Effector memory CD8-positive, alpha-beta T cell (primary cell): ENCODE results near the gene MATR3.
"Not testable (repeated sequence)": the region's sequence is repeated elsewhere in the genome, so short reads cannot be mapped to it uniquely, and the experiment has no call there.

Experiments
- ATAC-seq: fragments of 150-1000 bp; cut with Tn5 transposase; replicated peaks from 2 replicates; pipeline ENCODE4 v1.10.0; 2021; ENCODE audit warnings: mild to moderate bottlenecking, moderate library complexity
- DNase-seq, 3 experiments: peaks; one replicate each; pipeline ENCODE4 v3.0.0; 2021
- H3K27ac Mint-ChIP-seq, 2 donors: one replicate each; pipeline ENCODE4 v1.8.0; 2022; ENCODE audit warnings: mild to moderate bottlenecking in 2 of 2, mixed read lengths in 2 of 2, moderate library complexity in 2 of 2
- H3K27me3 Mint-ChIP-seq, 2 donors: one replicate each; pipeline ENCODE4 v1.8.0; 2022; ENCODE audit warnings: mixed read lengths in 2 of 2
- H3K36me3 Mint-ChIP-seq: one replicate; pipeline ENCODE4 v1.8.0; 2022; ENCODE audit warnings: mild to moderate bottlenecking, moderate library complexity, mixed read lengths; ENCODE audit not compliant: insufficient read depth
- H3K4me1 Mint-ChIP-seq, 2 donors: one replicate each; pipeline ENCODE4 v1.8.0; 2022; ENCODE audit warnings: low read depth in 2 of 2, mixed read lengths in 2 of 2
- H3K4me3 Mint-ChIP-seq, 2 donors: one replicate each; pipeline ENCODE4 v1.8.0; 2022; ENCODE audit warnings: mild to moderate bottlenecking in 2 of 2, mixed read lengths in 2 of 2, moderate library complexity in 2 of 2
- H3K9me3 Mint-ChIP-seq, 2 donors: one replicate each; pipeline ENCODE4 v1.8.0; 2022; ENCODE audit warnings: mixed read lengths in 2 of 2

Gene MATR3

GRCh38 chr5:139314276-139314675 lies 20.7 kb downstream of the MATR3 start:
- Mint-ChIP-seq H3K27me3 (no peaks in the 10 kb centered on the region), H3K36me3 (peaks cover 86% of the 10 kb centered on the region), H3K4me3 (no peak overlapping the region), H3K9me3 (no peaks in the 10 kb centered on the region), H3K27ac (peak overlapping the region in 1 of 2 donors; percentile 54), H3K4me1 (peaks cover 18 to 43% of the 10 kb centered on the region in 2 donors)
- no peak for DNase-seq
- ATAC-seq = no peak

GRCh38 chr5:139315056-139315615 lies 21.6 kb downstream of the MATR3 start:
- Mint-ChIP-seq H3K4me1 (peaks cover 15 to 36% of the 10 kb centered on the region in 2 donors), H3K9me3 (no peaks in the 10 kb centered on the region), H3K27me3 (no peaks in the 10 kb centered on the region), H3K4me3 (peak overlapping the region in 1 of 2 donors; percentile 15), H3K36me3 (peaks cover 95% of the 10 kb centered on the region), H3K27ac (no peak overlapping the region)
- DNase-seq (no peak), ATAC-seq (no peak)

- DNase-seq (no peak), ATAC-seq (peak; percentile 18)
- no peaks in the 10 kb centered on the region for H3K27me3 Mint-ChIP-seq
- H3K36me3 Mint-ChIP-seq = peaks cover 55% of the 10 kb centered on the region
- no peaks in the 10 kb centered on the region for H3K4me1 Mint-ChIP-seq
- no peak overlapping the region for H3K4me3 Mint-ChIP-seq
- H3K27ac Mint-ChIP-seq = peak overlapping the region; percentile 16 to 69
- no peaks in the 10 kb centered on the region for H3K9me3 Mint-ChIP-seq
Observed at GRCh38 chr5:139335811-139336210, 42.3 kb downstream of the MATR3 start.

- ATAC-seq (no peak), DNase-seq (no peak)
- Mint-ChIP-seq H3K27me3 (no peaks in the 10 kb centered on the region), H3K9me3 (no peaks in the 10 kb centered on the region), H3K4me3 (no peak overlapping the region), H3K27ac (no peak overlapping the region), H3K4me1 (peaks cover 30 to 38% of the 10 kb centered on the region in 2 donors), H3K36me3 (peaks cover 34% of the 10 kb centered on the region)
Observed at GRCh38 chr5:139340051-139340450, 46.5 kb downstream of the MATR3 start.

- ATAC-seq = peak; percentile 18
- H3K36me3 Mint-ChIP-seq = peaks cover 37% of the 10 kb centered on the region
- H3K4me3 Mint-ChIP-seq = peak overlapping the region; percentile 90 to 93
- no peaks in the 10 kb centered on the region for H3K27me3 Mint-ChIP-seq
- H3K4me1 Mint-ChIP-seq = peaks cover 35 to 47% of the 10 kb centered on the region in 2 donors
- H3K27ac Mint-ChIP-seq = peak overlapping the region; percentile 98
- DNase-seq = no peak
- no peaks in the 10 kb centered on the region for H3K9me3 Mint-ChIP-seq
Observed at GRCh38 chr5:139341187-139341688, 47.7 kb downstream of the MATR3 start.

GRCh38 chr5:139341689-139342422 lies 48.3 kb downstream of the MATR3 start, which contains the start of gene PAIP2:
TSS of gene PAIP2 (plus strand) at chr5:139341854. CDS start at chr5:139363785, 21,931 bp downstream.
- ATAC-seq (peak; percentile 87), DNase-seq (peak; percentile 97)
- Mint-ChIP-seq H3K4me1 (peaks cover 39 to 47% of the 10 kb centered on the region in 2 donors), H3K36me3 (peaks cover 34% of the 10 kb centered on the region), H3K9me3 (no peaks in the 10 kb centered on the region), H3K27ac (peak within 1 kb of the TSS; percentile 98), H3K4me3 (peak within 1 kb of the TSS; percentile 90 to 93), H3K27me3 (no peaks in the 10 kb centered on the region)

GRCh38 chr5:139342423-139342723 lies 48.8 kb downstream of the MATR3 start:
- Mint-ChIP-seq H3K36me3 (peaks cover 36% of the 10 kb centered on the region), H3K9me3 (no peaks in the 10 kb centered on the region), H3K27me3 (no peaks in the 10 kb centered on the region), H3K4me3 (peak overlapping the region; percentile 90 to 93), H3K27ac (peak overlapping the region; percentile 98), H3K4me1 (peaks cover 40 to 49% of the 10 kb centered on the region in 2 donors)
- DNase-seq = peak in 2 of 3 experiments; percentile 74 to 78
- ATAC-seq = peak; percentile 68

- DNase-seq = no peak
- H3K4me3 Mint-ChIP-seq = peak overlapping the region; percentile 90 to 93
- peak overlapping the region in 1 of 2 donors; percentile 98 for H3K27ac Mint-ChIP-seq
- peaks cover 40 to 55% of the 10 kb centered on the region in 2 donors for H3K4me1 Mint-ChIP-seq
- no peaks in the 10 kb centered on the region for H3K9me3 Mint-ChIP-seq
- H3K36me3 Mint-ChIP-seq = peaks cover 45% of the 10 kb centered on the region
- no peaks in the 10 kb centered on the region for H3K27me3 Mint-ChIP-seq
- no peak for ATAC-seq
Observed at GRCh38 chr5:139343476-139343875, 49.9 kb downstream of the MATR3 start.

- ATAC-seq = no peak
- Mint-ChIP-seq H3K36me3 (peaks cover 52% of the 10 kb centered on the region), H3K27ac (no peak overlapping the region), H3K27me3 (no peaks in the 10 kb centered on the region), H3K9me3 (no peaks in the 10 kb centered on the region), H3K4me1 (peaks cover 46 to 61% of the 10 kb centered on the region in 2 donors), H3K4me3 (peak overlapping the region; percentile 90 to 93)
- DNase-seq = no peak
Observed at GRCh38 chr5:139344177-139344576, 50.6 kb downstream of the MATR3 start.

- H3K4me1 Mint-ChIP-seq = peaks cover 53 to 67% of the 10 kb centered on the region in 2 donors
- peak overlapping the region in 1 of 2 donors; percentile 1 for H3K4me3 Mint-ChIP-seq
- H3K27ac Mint-ChIP-seq = peak overlapping the region in 1 of 2 donors; percentile 54
- not testable (repeated sequence) for ATAC-seq, H3K9me3 Mint-ChIP-seq, H3K27me3 Mint-ChIP-seq, DNase-seq
- peaks cover 63% of the 10 kb centered on the region for H3K36me3 Mint-ChIP-seq
Observed at GRCh38 chr5:139345442-139345841, 51.9 kb downstream of the MATR3 start.

- H3K4me3 Mint-ChIP-seq = not testable (repeated sequence)
Observed at GRCh38 chr5:139347863-139348262, 54.3 kb downstream of the MATR3 start.

GRCh38 chr5:139354186-139354585 lies 60.6 kb downstream of the MATR3 start:
- peaks cover 50% of the 10 kb centered on the region for H3K36me3 Mint-ChIP-seq

More at GRCh38 chr5:139347863-139348262, 54.3 kb downstream of the MATR3 start:
- DNase-seq, ATAC-seq, H3K9me3 Mint-ChIP-seq, H3K27me3 Mint-ChIP-seq, H3K27ac Mint-ChIP-seq: not testable (repeated sequence)
- Mint-ChIP-seq H3K36me3 (peaks cover 60% of the 10 kb centered on the region), H3K4me1 (peaks cover 41 to 54% of the 10 kb centered on the region in 2 donors)

GRCh38 chr5:139355900-139356299 lies 62.4 kb downstream of the MATR3 start:
- not testable (repeated sequence) for H3K27me3 Mint-ChIP-seq, H3K27ac Mint-ChIP-seq, DNase-seq, H3K4me3 Mint-ChIP-seq, H3K9me3 Mint-ChIP-seq, ATAC-seq
- Mint-ChIP-seq H3K4me1 (peaks cover 27 to 42% of the 10 kb centered on the region in 2 donors), H3K36me3 (peaks cover 39% of the 10 kb centered on the region)

More at GRCh38 chr5:139354186-139354585, 60.6 kb downstream of the MATR3 start:
- H3K27ac Mint-ChIP-seq = peak overlapping the region; percentile 3 to 5
- H3K27me3 Mint-ChIP-seq = no peaks in the 10 kb centered on the region
- no peak overlapping the region for H3K4me3 Mint-ChIP-seq
- ATAC-seq (no peak), DNase-seq (no peak)
- H3K4me1 Mint-ChIP-seq = peaks cover 27 to 39% of the 10 kb centered on the region in 2 donors
- H3K9me3 Mint-ChIP-seq = no peaks in the 10 kb centered on the region

- Mint-ChIP-seq H3K27ac (no peak overlapping the region), H3K4me1 (peaks cover 23 to 39% of the 10 kb centered on the region in 2 donors)
Observed at GRCh38 chr5:139358064-139358463, 64.5 kb downstream of the MATR3 start.

More at GRCh38 chr5:139358064-139358463, 64.5 kb downstream of the MATR3 start:
- H3K36me3 Mint-ChIP-seq = peaks cover 33% of the 10 kb centered on the region
- ATAC-seq (no peak), DNase-seq (no peak)
- no peak overlapping the region for H3K4me3 Mint-ChIP-seq
- no peaks in the 10 kb centered on the region for H3K27me3 Mint-ChIP-seq
- no peaks in the 10 kb centered on the region for H3K9me3 Mint-ChIP-seq
